Hepatocyte (in vitro differentiated cells): Measurements from ENCODE around the gene TP53. TPM values are rescaled to one million over a fixed set of nuclear protein-coding genes. Genes with fewer than 3 reads are reported as not detected.

Experiments
- DNase-seq: peaks from one replicate; pipeline ENCODE4 v3.0.0-alpha.2; 2016; ENCODE audit warnings: low spot score
- H2AFZ ChIP-seq: fragments of 200-600 bp; sonication (generic); 2 replicates; pipeline ENCODE4 v1.6.0; 2016; ENCODE audit warnings: antibody characterized with exemption, mild to moderate bottlenecking
- H3K27ac ChIP-seq: fragments of 200-600 bp; sonication (generic); 2 replicates; pipeline ENCODE4 v1.5.1; 2016; ENCODE audit warnings: mild to moderate bottlenecking
- H3K27me3 ChIP-seq: fragments of 200-600 bp; sonication (generic); 2 replicates; pipeline ENCODE4 v1.6.1; 2016
- H3K36me3 ChIP-seq: fragments of 200-600 bp; sonication (generic); replicated peaks from 2 replicates; pipeline ENCODE4 v1.5.1; 2016; ENCODE audit warnings: low read depth; ENCODE audit not compliant: insufficient read depth
- H3K4me1 ChIP-seq: fragments of 200-600 bp; sonication (generic); 2 replicates; pipeline ENCODE4 v1.5.1; 2016; ENCODE audit warnings: mild to moderate bottlenecking, moderate library complexity; ENCODE audit not compliant: insufficient read depth
- H3K4me2 ChIP-seq: fragments of 200-600 bp; sonication (generic); 2 replicates; pipeline ENCODE4 v1.6.0; 2016
- H3K4me3 ChIP-seq: fragments of 200-600 bp; sonication (generic); 2 replicates; pipeline ENCODE4 v1.5.1; 2016; ENCODE audit warnings: mild to moderate bottlenecking
- H3K79me2 ChIP-seq: fragments of 200-600 bp; sonication (generic); 2 replicates; pipeline ENCODE4 v1.6.0; 2017; ENCODE audit warnings: mild to moderate bottlenecking
- H3K9me2 ChIP-seq: fragments of 200-600 bp; sonication (generic); replicated peaks from 2 replicates; pipeline ENCODE4 v1.6.0; 2017; ENCODE audit warnings: mild to moderate bottlenecking; ENCODE audit not compliant: insufficient read depth
- H3K9me3 ChIP-seq: fragments of 200-600 bp; sonication (generic); 2 replicates; pipeline ENCODE4 v1.5.1; 2016; ENCODE audit warnings: low read depth, mild to moderate bottlenecking
- H4K20me1 ChIP-seq: fragments of 200-600 bp; sonication (generic); 2 replicates; pipeline ENCODE4 v1.6.0; 2016; ENCODE audit warnings: mild to moderate bottlenecking; ENCODE audit not compliant: insufficient read depth, poor library complexity, severe bottlenecking
- EZH2 ChIP-seq: fragments of 200-600 bp; sonication (generic); IDR thresholded peaks from 2 replicates; pipeline ENCODE4 v1.6.1; 2016; ENCODE audit warnings: antibody characterized with exemption, mild to moderate bottlenecking, borderline replicate concordance
- EZH2phosphoT487 ChIP-seq: fragments of 200-600 bp; sonication (generic); IDR thresholded peaks from one replicate; pipeline ENCODE4 v1.6.1; 2018; ENCODE audit warnings: antibody characterized with exemption, mild to moderate bottlenecking, low read depth, moderate library complexity; ENCODE audit not compliant: unreplicated experiment, severe bottlenecking
- WGBS: methylation state at CpG from one replicate; pipeline ENCODE4 v1.1.6; 2016; ENCODE audit warnings: low lambda C conversion rate; ENCODE audit errors: missing lambda C conversion rate; 5-methylcytosine and 5-hydroxymethylcytosine counted together
- polyA plus RNA-seq: library from polyadenylated mRNA; unstranded; fragments of >200 nt; fragmentation: Nextera tagmentation; extraction: Ambion mirVana; gene quantifications from 2 replicates; pipeline ENCODE4 v1.2.1, GENCODE V29; 2016
- total RNA-seq: library from RNA; depleted of rRNA; stranded (reverse); fragments of >200 nt; gene quantifications from 2 replicates; pipeline ENCODE4 v1.2.3, GENCODE V29; 2014
- TF ChIP-seq, protein P1 (sequence below): fragments of 200-600 bp; sonication (generic); IDR thresholded peaks from 2 replicates; pipeline ENCODE4 v1.5.1; 2016; ENCODE audit warnings: antibody characterized with exemption, mild to moderate bottlenecking; ENCODE audit not compliant: poor library complexity

The TP53 gene
- total and polyA plus RNA-seq, 2 experiments from 2014 or later: 29.6 to 31.7 TPM

DNA sequence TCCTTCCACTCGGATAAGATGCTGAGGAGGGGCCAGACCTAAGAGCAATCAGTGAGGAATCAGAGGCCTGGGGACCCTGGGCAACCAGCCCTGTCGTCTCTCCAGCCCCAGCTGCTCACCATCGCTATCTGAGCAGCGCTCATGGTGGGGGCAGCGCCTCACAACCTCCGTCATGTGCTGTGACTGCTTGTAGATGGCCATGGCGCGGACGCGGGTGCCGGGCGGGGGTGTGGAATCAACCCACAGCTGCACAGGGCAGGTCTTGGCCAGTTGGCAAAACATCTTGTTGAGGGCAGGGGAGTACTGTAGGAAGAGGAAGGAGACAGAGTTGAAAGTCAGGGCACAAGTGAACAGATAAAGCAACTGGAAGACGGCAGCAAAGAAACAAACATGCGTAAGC, 12.4 kb downstream of the TP53 start:
- Histone ChIP-seq H3K9me2 (no peaks in the 10 kb centered on the region), H3K27ac (no peak overlapping the region)

DNA sequence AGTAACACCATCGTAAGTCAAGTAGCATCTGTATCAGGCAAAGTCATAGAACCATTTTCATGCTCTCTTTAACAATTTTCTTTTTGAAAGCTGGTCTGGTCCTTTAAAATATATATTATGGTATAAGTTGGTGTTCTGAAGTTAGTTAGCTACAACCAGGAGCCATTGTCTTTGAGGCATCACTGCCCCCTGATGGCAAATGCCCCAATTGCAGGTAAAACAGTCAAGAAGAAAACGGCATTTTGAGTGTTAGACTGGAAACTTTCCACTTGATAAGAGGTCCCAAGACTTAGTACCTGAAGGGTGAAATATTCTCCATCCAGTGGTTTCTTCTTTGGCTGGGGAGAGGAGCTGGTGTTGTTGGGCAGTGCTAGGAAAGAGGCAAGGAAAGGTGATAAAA, 14.1 kb downstream of the TP53 start:
- no peaks in the 10 kb centered on the region for H3K4me1 ChIP-seq
- H3K27ac ChIP-seq: no peak overlapping the region
- H4K20me1 ChIP-seq: no peaks in the 10 kb centered on the region
- H3K27me3 ChIP-seq: no peaks in the 10 kb centered on the region
- TF ChIP-seq EZH2phosphoT487 (no peak), EZH2 (no peak)
- TF ChIP-seq, protein P1, sequence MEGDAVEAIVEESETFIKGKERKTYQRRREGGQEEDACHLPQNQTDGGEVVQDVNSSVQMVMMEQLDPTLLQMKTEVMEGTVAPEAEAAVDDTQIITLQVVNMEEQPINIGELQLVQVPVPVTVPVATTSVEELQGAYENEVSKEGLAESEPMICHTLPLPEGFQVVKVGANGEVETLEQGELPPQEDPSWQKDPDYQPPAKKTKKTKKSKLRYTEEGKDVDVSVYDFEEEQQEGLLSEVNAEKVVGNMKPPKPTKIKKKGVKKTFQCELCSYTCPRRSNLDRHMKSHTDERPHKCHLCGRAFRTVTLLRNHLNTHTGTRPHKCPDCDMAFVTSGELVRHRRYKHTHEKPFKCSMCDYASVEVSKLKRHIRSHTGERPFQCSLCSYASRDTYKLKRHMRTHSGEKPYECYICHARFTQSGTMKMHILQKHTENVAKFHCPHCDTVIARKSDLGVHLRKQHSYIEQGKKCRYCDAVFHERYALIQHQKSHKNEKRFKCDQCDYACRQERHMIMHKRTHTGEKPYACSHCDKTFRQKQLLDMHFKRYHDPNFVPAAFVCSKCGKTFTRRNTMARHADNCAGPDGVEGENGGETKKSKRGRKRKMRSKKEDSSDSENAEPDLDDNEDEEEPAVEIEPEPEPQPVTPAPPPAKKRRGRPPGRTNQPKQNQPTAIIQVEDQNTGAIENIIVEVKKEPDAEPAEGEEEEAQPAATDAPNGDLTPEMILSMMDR: peak; percentile 51
- H3K4me2 ChIP-seq: no peak overlapping the region
- no peak overlapping the region for H2AFZ ChIP-seq
- peaks cover 10% of the 10 kb centered on the region for H3K79me2 ChIP-seq
- no peaks in the 10 kb centered on the region for H3K9me3 ChIP-seq
- 87% methylated on average over 2 of the region's 2 CpGs for WGBS
- no peak for DNase-seq
- no peak overlapping the region for H3K4me3 ChIP-seq
- no peaks in the 10 kb centered on the region for H3K36me3 ChIP-seq
- no peaks in the 10 kb centered on the region for H3K9me2 ChIP-seq

More for the DNA sequence above, 12.4 kb downstream of the TP53 start:
- H3K27me3 ChIP-seq: no peaks in the 10 kb centered on the region
- no peak overlapping the region for H3K4me2 ChIP-seq
- DNase-seq: no peak
- no peak overlapping the region for H3K4me3 ChIP-seq
- H3K9me3 ChIP-seq: no peaks in the 10 kb centered on the region
- WGBS: 91% methylated on average over 14 of the region's 14 CpGs
- no peaks in the 10 kb centered on the region for H4K20me1 ChIP-seq
- no peaks in the 10 kb centered on the region for H3K4me1 ChIP-seq
- H3K79me2 ChIP-seq: peaks cover 26% of the 10 kb centered on the region
- no peak overlapping the region for H2AFZ ChIP-seq
- no peaks in the 10 kb centered on the region for H3K36me3 ChIP-seq
- TF ChIP-seq EZH2: no peak
- TF ChIP-seq, protein P1: no peak
- no peak for TF ChIP-seq EZH2phosphoT487

DNA sequence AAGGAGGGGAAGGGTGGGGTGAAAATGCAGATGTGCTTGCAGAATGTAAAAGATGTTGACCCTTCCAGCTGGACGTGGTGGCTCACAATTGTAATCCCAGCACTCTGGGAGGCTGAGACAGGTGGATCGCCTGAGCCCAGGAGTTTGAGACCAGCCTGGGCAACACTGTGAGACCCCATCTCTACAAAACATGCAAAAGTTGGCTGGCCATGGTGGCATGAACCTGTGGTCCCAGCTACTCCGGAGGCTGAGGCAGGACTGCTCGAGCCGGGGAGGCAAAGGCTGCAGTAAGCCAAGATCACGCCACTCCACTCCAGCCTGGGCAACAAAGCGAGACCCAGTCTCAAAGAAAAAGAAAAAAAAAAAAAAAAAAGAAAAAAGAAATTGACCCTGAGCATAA, 18.8 kb downstream of the TP53 start:
- H3K36me3 ChIP-seq: no peaks in the 10 kb centered on the region
- no peak for DNase-seq
- no peaks in the 10 kb centered on the region for H3K4me1 ChIP-seq
- over 99% methylated on average over 7 of the region's 7 CpGs for WGBS
- no peaks in the 10 kb centered on the region for H3K79me2 ChIP-seq
- H3K9me3 ChIP-seq: no peaks in the 10 kb centered on the region
- no peaks in the 10 kb centered on the region for H3K9me2 ChIP-seq
- no peak overlapping the region for H3K27ac ChIP-seq
- H2AFZ ChIP-seq: no peak overlapping the region
- no peaks in the 10 kb centered on the region for H3K27me3 ChIP-seq
- no peak overlapping the region for H3K4me2 ChIP-seq
- no peak overlapping the region for H3K4me3 ChIP-seq
- no peaks in the 10 kb centered on the region for H4K20me1 ChIP-seq
- TF ChIP-seq EZH2phosphoT487: no peak
- TF ChIP-seq, protein P1: no peak
- no peak for TF ChIP-seq EZH2
